GM12892 (cell line): ENCODE data around the gene ABI1.
A peak's percentile ranks its signal among the peaks of the same experiment; 100 is the strongest.

Experiments used
- DNase-seq: peaks from one replicate; pipeline ENCODE4 v3.0.0; 2011; ENCODE audit not compliant: insufficient read length
- FAIRE-seq: peaks from 2 replicates; lab custom pipeline; 2011; peaks lifted over from hg19 to GRCh38; lab: Jason Lieb, UNC
- POLR2A ChIP-seq: IDR thresholded peaks from 2 replicates; pipeline ENCODE4 v1.6.1; 2011; ENCODE audit warnings: low read depth, low read length, control low read depth
- POLR2AphosphoS5 ChIP-seq: IDR thresholded peaks from 2 replicates; pipeline ENCODE4 v1.6.1; 2011; ENCODE audit warnings: low read depth, low read length, control low read depth
- TAF1 ChIP-seq: IDR thresholded peaks from 2 replicates; pipeline ENCODE4 v1.6.1; 2011; ENCODE audit warnings: low read depth, mild to moderate bottlenecking, control low read depth, low read length, borderline replicate concordance

The ABI1 gene

DNA sequence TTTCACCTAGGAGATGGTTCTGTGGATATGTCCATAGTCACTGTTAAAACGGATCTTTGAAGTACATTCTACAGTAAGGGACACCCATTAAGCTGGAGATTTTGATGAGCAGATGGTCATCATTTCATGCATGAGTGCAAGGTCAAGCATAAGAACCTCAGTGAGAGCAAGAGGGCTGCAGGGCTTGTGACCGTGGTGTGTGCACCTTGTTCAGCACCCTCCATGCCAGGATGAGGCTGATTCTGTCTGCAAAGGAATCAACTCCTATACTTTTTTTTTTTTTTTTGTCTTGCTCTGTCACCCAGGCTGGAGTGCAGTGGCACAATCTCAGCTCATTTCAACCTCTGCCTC, 145.6 kb downstream of the ABI1 start:
- no peak for FAIRE-seq
- no peak for DNase-seq
- no peak for TF ChIP-seq POLR2A
- no peak for TF ChIP-seq TAF1
- TF ChIP-seq POLR2AphosphoS5: no peak

DNA sequence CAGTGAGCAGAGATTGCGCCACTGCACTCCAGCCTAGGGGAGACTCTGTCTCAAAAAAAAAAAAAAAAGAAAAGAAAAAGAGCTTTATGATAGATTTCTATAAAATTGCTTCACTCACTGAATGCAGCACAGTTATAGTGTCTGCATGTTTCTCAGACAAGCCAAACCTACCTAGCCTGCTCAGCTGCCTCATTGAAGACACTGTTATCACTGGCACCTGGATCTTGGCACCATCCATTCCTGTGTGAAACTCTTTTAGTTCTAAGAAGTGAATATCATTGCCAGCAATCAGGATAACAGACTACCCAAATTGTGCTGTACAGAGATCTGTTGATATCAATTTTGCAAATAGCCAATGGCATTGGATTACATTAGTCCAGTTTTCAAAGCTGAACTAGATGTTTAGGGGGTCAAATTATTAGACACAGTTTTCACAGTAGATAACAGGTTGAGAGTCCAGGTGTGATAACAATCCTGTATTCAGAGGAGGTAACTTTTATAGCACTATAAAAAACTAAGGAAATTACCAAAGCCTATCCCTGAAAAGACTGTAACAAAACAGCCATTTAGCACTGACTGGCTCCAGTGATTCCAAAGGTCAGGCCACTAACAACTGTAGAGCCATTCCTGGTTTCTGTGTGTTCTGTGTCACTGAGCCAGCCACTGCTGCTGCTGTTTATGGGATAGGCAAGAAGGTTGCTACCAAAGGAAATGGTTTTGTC, 146.2 kb downstream of the ABI1 start:
- peak; percentile 14 for FAIRE-seq

DNA sequence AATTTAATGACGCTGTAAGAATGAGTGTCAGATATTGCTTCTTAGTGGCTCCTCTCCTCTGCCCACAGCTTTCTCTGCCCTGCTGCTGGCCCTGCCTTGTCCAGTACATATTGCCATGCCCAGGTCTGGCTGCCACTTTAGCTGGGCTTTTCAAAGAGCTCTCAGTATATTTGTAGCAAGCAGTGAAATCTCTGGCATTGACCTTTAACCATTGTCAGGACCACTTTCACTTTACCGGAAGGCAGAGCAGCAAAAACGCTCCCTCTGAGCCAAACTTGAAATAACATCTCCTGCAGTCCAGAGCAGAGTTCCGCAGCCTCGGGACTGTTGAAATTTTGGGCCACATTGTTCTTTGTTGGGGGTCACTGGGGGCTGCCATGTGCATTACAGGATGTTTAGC, 149.4 kb downstream of the ABI1 start:
- DNase-seq (no peak), FAIRE-seq (no peak)
- TF ChIP-seq TAF1 (no peak), POLR2AphosphoS5 (no peak), POLR2A (no peak)

More for the DNA sequence above, 146.2 kb downstream of the ABI1 start:
- no peak for DNase-seq
- no peak for TF ChIP-seq POLR2A
- TF ChIP-seq TAF1: no peak

DNA sequence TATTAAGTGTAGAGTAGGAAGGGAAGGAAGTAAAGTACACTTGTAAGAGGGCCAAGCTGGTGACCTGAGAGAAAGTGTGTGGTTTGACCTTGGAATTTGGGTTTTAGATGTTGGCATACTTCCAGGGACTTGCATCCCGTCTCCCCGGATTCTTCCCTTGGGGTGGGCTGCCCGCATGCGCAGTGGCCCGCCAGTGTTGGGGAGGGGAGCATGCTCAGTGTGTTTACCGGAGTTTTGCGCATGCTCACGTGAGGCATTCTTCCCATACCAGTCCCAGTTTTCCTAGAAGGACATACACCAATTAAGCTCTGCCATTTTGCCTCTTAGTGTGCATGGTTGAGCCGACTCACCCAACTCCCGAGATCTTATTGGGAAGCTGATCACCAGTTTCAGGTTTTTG, 153.8 kb downstream of the ABI1 start:
- DNase-seq (no peak), FAIRE-seq (no peak)
- TF ChIP-seq POLR2AphosphoS5 (no peak), POLR2A (no peak), TAF1 (no peak)

DNA sequence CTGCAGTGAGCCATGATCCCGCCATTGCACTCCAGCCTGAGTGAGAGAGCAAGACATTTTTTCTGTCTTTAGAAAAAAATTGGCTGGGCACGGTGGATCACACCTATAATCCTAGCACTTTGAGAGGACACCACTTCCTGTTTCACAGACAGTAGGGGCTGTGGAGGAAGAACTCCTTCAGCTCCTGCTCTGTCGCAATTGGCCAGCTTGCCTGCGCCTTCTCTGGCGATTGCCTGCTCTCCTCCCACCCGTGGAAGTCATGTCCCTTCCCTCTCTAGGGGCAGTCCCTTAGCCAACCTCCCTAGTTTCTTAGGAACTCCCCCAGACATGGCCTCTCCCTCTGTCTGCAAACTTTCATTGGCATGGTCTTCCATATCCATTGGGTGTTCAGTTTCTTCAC, 154.6 kb downstream of the ABI1 start:
- FAIRE-seq: no peak
- no peak for DNase-seq
- TF ChIP-seq POLR2A (no peak), TAF1 (no peak), POLR2AphosphoS5 (no peak)

DNA sequence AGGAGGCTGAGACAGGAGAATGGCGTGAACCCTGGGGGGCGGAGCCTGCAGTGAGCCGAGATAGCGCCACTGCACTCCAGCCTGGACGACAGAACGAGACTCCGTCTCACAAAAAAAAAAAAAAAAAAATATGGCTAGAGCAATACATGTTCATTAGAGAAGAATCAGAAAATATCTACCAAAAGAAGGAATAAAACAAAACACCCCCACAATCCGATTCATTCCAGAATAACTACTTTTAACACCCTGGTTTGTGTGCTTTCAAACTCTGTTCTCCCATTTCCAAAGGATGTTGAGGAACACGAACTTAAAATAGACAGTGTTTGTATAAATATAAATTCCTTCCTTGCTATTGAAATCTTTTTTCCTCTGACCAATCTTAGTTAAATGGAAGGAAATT, 156.8 kb downstream of the ABI1 start:
- no peak for TF ChIP-seq POLR2AphosphoS5
- no peak for TF ChIP-seq POLR2A
- no peak for TF ChIP-seq TAF1
- DNase-seq (no peak), FAIRE-seq (no peak)

DNA sequence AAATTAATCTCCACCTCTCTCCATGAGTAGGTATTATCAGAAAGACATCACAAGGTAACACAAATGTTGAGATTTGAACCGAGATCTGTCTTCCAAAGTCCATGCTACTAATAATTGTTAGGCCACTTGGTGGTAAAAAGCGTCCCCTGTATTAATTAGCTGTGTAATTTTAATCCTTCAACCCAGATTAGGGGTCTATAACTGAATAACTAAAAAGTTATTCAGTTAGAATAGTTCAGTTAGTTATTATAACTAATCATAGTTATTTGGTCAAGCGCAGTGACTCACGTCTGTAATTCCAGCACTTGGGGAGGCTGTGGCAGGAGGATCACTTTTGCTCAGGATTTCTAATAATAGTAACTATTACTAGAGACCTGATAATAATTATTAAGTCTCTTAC, 157.7 kb downstream of the ABI1 start:
- no peak for TF ChIP-seq TAF1
- no peak for TF ChIP-seq POLR2AphosphoS5
- no peak for TF ChIP-seq POLR2A
- FAIRE-seq (no peak), DNase-seq (no peak)

DNA sequence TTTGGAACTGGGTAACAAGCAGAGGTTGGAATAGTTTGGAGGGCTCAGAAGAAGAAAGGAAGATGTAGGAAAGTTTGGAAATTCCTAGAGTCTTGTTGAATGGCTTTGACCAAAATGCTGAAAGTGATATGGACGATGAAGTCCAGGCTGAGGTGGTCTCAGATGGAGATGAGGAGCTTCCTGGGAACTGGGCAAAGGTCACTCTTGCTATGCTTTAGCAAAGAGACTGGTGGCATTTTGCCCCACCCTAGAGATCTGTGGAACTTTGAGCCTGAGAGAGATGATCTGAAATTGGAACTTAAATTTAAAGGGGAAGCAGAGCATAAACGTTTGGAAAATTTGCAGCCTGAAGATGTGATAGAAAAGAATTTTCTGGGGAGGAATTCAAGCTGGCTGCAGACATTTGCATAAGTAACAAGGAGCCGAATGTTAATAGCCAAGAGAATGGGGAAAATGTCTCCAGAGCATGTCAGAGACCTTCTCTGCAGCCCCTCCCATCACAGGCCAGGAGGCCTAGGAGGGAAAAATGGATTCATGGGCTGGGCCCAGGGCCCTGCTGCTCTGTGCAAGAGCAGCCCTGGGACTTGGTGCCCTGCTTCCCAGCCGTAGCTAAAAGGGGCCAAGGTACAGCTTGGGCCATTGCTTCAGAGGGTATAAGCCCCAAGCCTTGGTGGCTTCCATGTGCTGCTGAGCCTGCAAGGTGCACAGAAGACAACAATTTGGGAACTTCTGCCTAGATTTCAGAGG, 159.7 kb downstream of the ABI1 start:
- DNase-seq (no peak), FAIRE-seq (no peak)
- no peak for TF ChIP-seq POLR2A
- TF ChIP-seq TAF1: no peak
- no peak for TF ChIP-seq POLR2AphosphoS5

DNA sequence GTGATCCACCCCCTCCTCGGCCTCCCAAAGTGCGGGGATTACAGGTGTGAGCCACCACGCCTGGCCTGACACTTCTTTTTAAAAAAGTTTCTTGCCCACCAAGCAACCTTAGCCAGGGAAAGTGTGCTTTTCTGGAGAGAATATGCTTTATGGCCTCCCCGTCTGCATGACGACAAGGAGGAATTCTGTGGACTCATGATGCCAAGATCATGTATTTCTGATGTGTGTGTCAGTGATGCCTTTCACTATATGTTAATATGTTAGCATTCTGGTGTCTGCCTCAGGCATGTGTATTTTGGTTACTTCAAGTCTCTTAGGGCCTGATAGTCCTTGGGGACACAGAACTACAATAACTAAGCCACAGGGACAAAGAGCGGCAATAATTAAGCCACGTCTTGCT, 161.1 kb downstream of the ABI1 start:
- DNase-seq (no peak), FAIRE-seq (no peak)
- TF ChIP-seq TAF1: no peak
- no peak for TF ChIP-seq POLR2AphosphoS5
- no peak for TF ChIP-seq POLR2A

DNA sequence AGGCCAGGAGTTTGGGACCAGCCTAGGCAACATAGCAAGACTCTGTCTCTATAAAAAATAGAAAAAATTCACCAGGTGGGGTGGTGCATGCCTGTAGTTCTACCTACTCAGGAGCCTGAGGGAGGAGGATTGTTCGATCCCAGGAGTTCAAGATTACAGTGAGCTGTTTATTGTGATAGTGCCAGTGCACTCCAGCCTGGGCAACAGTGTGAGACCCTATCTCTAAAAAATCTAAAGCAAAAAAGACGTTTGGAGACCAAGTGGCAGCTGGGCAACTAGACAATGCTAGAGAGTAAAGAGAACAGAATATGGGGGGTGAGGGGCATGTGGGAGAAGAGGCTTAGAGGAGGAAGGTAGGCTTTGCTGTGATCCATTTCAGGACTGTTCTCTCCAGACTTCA, 161.8 kb downstream of the ABI1 start:
- TF ChIP-seq TAF1: no peak
- no peak for TF ChIP-seq POLR2AphosphoS5
- TF ChIP-seq POLR2A: no peak
- FAIRE-seq: no peak
- DNase-seq: no peak

DNA sequence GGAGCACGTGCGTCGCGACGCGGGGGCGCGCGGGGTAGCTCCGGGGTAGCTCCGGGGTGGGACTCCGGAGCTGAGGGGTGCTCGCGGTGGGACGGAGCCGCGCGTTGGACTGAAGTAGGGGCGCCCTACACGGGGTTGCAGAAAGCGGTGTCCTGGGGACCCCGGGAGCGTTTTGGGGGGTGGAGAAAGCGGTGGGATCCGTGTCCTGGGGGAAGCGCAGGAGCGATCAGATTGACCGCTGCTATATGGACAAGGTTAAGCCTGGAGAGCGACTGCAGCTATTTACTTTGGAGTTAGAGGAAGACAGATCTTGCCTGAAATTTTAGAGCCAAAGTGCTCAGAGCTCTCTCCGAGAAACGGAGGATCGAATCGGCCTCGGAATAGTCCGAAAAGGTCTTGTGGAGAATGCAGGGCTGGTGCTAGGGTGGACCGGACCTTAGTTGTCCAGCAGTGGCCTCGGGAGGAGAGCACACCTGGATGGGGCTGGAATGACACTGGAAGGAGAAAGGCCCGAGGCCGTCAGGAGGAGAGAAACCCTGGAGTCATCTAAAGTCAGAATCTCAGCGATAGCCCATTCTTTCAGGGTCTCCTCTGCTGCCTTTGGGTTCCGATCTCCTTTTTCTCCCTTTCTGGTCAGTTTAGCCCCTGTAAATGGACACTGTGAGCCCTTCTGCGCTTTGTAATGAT, 162.7 kb downstream of the ABI1 start:
- TF ChIP-seq POLR2A (no peak), POLR2AphosphoS5 (no peak), TAF1 (no peak)
- DNase-seq: no peak
- FAIRE-seq: no peak
